Endodermal cell (in vitro differentiated cells): ENCODE data around the gene PSD2. TPM values are rescaled to one million over a fixed set of nuclear protein-coding genes. Genes with fewer than 3 reads are reported as not detected.

Experiments used
- DNase-seq: peaks from one replicate; pipeline ENCODE4 v3.0.0-alpha.2; 2017
- H3K27ac ChIP-seq: 2 replicates; pipeline ENCODE4 v1.5.1; 2013; ENCODE audit warnings: mild to moderate bottlenecking, low read depth, low read length, moderate library complexity
- H3K27me3 ChIP-seq: 2 replicates; pipeline ENCODE4 v1.6.1; 2013; ENCODE audit warnings: mild to moderate bottlenecking, low read length, moderate library complexity; ENCODE audit not compliant: insufficient read depth, control insufficient read depth, poor library complexity, severe bottlenecking
- H3K36me3 ChIP-seq: 2 replicates; pipeline ENCODE4 v1.7.0; 2013; ENCODE audit warnings: mild to moderate bottlenecking, low read length, moderate library complexity; ENCODE audit not compliant: control insufficient read depth, insufficient read depth
- H3K4me1 ChIP-seq: one replicate; pipeline ENCODE4 v1.7.0; 2013; ENCODE audit warnings: low read length; ENCODE audit not compliant: control insufficient read depth, insufficient read depth
- H3K4me3 ChIP-seq: 2 replicates; pipeline ENCODE4 v1.5.1; 2013; ENCODE audit warnings: mild to moderate bottlenecking, low read length, moderate library complexity
- H3K9ac ChIP-seq: 2 replicates; pipeline ENCODE4 v1.6.1; 2013; ENCODE audit warnings: mild to moderate bottlenecking, low read length, moderate library complexity; ENCODE audit not compliant: poor library complexity, severe bottlenecking; ENCODE audit errors: extremely low read depth
- H3K9me3 ChIP-seq: 2 replicates; pipeline ENCODE4 v1.6.1; 2013; ENCODE audit warnings: mild to moderate bottlenecking, low read length, moderate library complexity; ENCODE audit not compliant: control insufficient read depth
- H3K27ac Mint-ChIP-seq: 2 replicates; pipeline ENCODE4 v1.8.0; 2020; ENCODE audit warnings: mixed read lengths
- H3K27me3 Mint-ChIP-seq: 2 replicates; pipeline ENCODE4 v1.8.0; 2021; ENCODE audit warnings: mild to moderate bottlenecking, mixed read lengths; ENCODE audit not compliant: insufficient read depth
- H3K36me3 Mint-ChIP-seq: 2 replicates; pipeline ENCODE4 v1.8.0; 2020; ENCODE audit warnings: low read depth, mixed read lengths
- H3K4me1 Mint-ChIP-seq: 2 replicates; pipeline ENCODE4 v1.8.0; 2020; ENCODE audit warnings: mixed read lengths
- H3K4me3 Mint-ChIP-seq: 2 replicates; pipeline ENCODE4 v1.8.0; 2020; ENCODE audit warnings: mild to moderate bottlenecking, moderate library complexity, mixed read lengths
- H3K9me3 Mint-ChIP-seq: 2 replicates; pipeline ENCODE4 v1.8.0; 2020; ENCODE audit warnings: mild to moderate bottlenecking, mixed read lengths
- WGBS, 2 experiments: methylation state at CpG; one replicate each; pipeline versions ENCODE4 v1.1.5 to v1.1.7; 2013; ENCODE audit warnings: missing lambda C conversion rate in 2 of 2, mixed read lengths in 1 of 2; ENCODE audit not compliant: insufficient coverage in 1 of 2, insufficient read length in 1 of 2; 5-methylcytosine and 5-hydroxymethylcytosine counted together
- total RNA-seq, 2 donors: library from RNA; stranded (reverse); fragmentation: NEBNext Ultra II Directional in 1 of 2; extraction: Animal tissue kit (Norgen Biotek cat#: 25700) in 1 of 2; gene quantifications; 2 replicates in 1 of 2; 3 replicates in 1 of 2; pipeline ENCODE4 v1.2.1, GENCODE V29; 2021
- TF ChIP-seq, protein P1 (sequence below): fragments of 200-600 bp; sonication (generic); conservative IDR thresholded peaks from 2 replicates; pipeline ENCODE4 v1.5.0; 2021; ENCODE audit warnings: antibody characterized with exemption, mild to moderate bottlenecking

PSD2 gene
- total RNA-seq, 2 donors from 2014 or later = 0.55 to 2.5 TPM

DNA sequence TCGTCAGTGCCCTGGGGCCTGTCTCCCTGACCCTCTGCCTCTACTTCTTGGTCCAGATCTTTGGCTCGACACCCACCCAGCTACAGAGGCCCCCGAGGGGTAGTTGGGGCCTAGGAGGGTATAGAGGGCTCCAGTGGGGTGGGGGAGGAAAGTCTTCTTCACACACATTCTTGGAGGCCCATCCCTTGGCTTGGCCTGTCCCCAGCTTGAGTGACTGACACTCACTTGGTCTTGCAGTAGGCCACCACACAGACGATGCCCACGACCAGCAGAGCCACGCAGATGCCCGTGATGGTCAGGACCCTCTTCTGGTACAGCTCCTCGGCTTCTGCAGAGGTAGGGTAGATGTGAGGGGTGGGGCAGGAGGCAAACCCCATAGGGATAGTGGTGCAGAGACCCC lies 59.8 kb downstream of the PSD2 start:
- WGBS, 2 experiments = 97% methylated on average over 8 of the region's 8 CpGs; no CpG with 5 or more reads in 1 of the 2 experiments
- Histone ChIP-seq H3K36me3 (no peaks in the 10 kb centered on the region), H3K4me1 (no peaks in the 10 kb centered on the region), H3K9ac (no peak overlapping the region), H3K4me3 (no peak overlapping the region), H3K9me3 (no peaks in the 10 kb centered on the region), H3K27ac (no peak overlapping the region), H3K27me3 (peaks cover 9% of the 10 kb centered on the region)
- Mint-ChIP-seq H3K27ac (no peak overlapping the region), H3K36me3 (peaks cover 10% of the 10 kb centered on the region), H3K9me3 (no peaks in the 10 kb centered on the region), H3K27me3 (peaks cover 29% of the 10 kb centered on the region), H3K4me3 (no peak overlapping the region), H3K4me1 (peaks cover 6% of the 10 kb centered on the region)
- TF ChIP-seq, protein P1, sequence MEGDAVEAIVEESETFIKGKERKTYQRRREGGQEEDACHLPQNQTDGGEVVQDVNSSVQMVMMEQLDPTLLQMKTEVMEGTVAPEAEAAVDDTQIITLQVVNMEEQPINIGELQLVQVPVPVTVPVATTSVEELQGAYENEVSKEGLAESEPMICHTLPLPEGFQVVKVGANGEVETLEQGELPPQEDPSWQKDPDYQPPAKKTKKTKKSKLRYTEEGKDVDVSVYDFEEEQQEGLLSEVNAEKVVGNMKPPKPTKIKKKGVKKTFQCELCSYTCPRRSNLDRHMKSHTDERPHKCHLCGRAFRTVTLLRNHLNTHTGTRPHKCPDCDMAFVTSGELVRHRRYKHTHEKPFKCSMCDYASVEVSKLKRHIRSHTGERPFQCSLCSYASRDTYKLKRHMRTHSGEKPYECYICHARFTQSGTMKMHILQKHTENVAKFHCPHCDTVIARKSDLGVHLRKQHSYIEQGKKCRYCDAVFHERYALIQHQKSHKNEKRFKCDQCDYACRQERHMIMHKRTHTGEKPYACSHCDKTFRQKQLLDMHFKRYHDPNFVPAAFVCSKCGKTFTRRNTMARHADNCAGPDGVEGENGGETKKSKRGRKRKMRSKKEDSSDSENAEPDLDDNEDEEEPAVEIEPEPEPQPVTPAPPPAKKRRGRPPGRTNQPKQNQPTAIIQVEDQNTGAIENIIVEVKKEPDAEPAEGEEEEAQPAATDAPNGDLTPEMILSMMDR = no peak
- no peak for DNase-seq

- no peak overlapping the region for H3K4me3 ChIP-seq
- no peak overlapping the region for H3K27ac Mint-ChIP-seq
- 87 to 90% methylated on average over 3 to 6 of the region's 6 CpGs for WGBS, 2 experiments
- H3K9me3 ChIP-seq = no peaks in the 10 kb centered on the region
- no peak overlapping the region for H3K27ac ChIP-seq
- peaks cover 24% of the 10 kb centered on the region for H3K27me3 Mint-ChIP-seq
- H3K36me3 ChIP-seq = no peaks in the 10 kb centered on the region
- TF ChIP-seq, protein P1 = no peak
- peaks cover 9% of the 10 kb centered on the region for H3K27me3 ChIP-seq
- H3K9ac ChIP-seq = no peak overlapping the region
- no peak for DNase-seq
- peaks cover 10% of the 10 kb centered on the region for H3K36me3 Mint-ChIP-seq
- peaks cover 6% of the 10 kb centered on the region for H3K4me1 Mint-ChIP-seq
- no peak overlapping the region for H3K4me3 Mint-ChIP-seq
- H3K9me3 Mint-ChIP-seq = no peaks in the 10 kb centered on the region
- no peaks in the 10 kb centered on the region for H3K4me1 ChIP-seq
Observed at GRCh38 chr5:139855946-139856540, 60.4 kb downstream of the PSD2 start.

GRCh38 chr5:139856714-139857113 lies 61.1 kb downstream of the PSD2 start:
- Histone ChIP-seq H3K9me3 (no peaks in the 10 kb centered on the region), H3K27me3 (peaks cover 9% of the 10 kb centered on the region), H3K27ac (no peak overlapping the region), H3K4me1 (no peaks in the 10 kb centered on the region), H3K4me3 (no peak overlapping the region), H3K9ac (no peak overlapping the region), H3K36me3 (no peaks in the 10 kb centered on the region)
- 91 to 92% methylated on average over 2 to 4 of the region's 4 CpGs for whole genome bisulfite sequencing, 2 experiments
- Mint-ChIP-seq H3K27ac (no peak overlapping the region), H3K4me1 (peaks cover 6% of the 10 kb centered on the region), H3K4me3 (no peak overlapping the region), H3K9me3 (no peaks in the 10 kb centered on the region), H3K27me3 (peaks cover 23% of the 10 kb centered on the region), H3K36me3 (peaks cover 6% of the 10 kb centered on the region)
- TF ChIP-seq, protein P1 = no peak
- no peak for DNase-seq
